Stomach (tissue), 4 donors: ENCODE measurements around the gene L3MBTL1.

Experiments
- CTCF ChIP-seq, 7 experiments: fragments of 450-650 bp in 4 of 7; fragments of 200-600 bp in 3 of 7; sonication (generic) in 3 of 7; IDR thresholded peaks; one replicate each; pipeline ENCODE4 v1.5.1; 2016 to 2019; ENCODE audit warnings: antibody characterized with exemption in 7 of 7, control low read depth in 2 of 7, mild to moderate bottlenecking in 1 of 7
- EP300 ChIP-seq: sonication (generic); formaldehyde crosslinking; IDR thresholded peaks from one replicate; pipeline ENCODE4 v1.6.1; 2017; ENCODE audit warnings: antibody characterized with exemption
- POLR2A ChIP-seq, 4 donors: fragments of 450-650 bp; IDR thresholded peaks; one replicate each; pipeline ENCODE4 v1.6.1; 2016; ENCODE audit warnings: antibody characterized with exemption in 4 of 4, control low read depth in 2 of 4, mild to moderate bottlenecking in 1 of 4, moderate library complexity in 1 of 4
- POLR2AphosphoS5 ChIP-seq, 3 donors: sonication (generic); formaldehyde crosslinking; IDR thresholded peaks; one replicate each; pipeline ENCODE4 v1.6.1; 2016; ENCODE audit warnings: antibody characterized with exemption in 3 of 3

DNA sequence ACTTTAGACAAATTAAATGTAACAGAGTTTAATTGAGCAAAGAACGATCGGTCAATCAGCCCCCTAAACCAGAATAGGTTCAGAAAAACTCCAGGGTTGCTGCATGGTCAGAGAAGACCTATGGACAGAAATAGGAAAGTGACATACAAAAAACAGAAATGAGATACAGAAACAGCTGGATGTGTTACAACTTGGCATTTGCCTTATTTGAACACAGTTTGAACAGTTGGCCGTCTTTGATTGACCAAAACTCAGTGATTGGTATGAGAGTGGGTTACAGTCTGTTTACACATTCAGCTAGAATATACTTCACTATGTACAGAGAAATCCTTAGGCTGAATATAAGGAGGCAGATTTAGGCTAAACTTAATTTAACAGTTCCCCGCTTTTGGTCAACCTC is 29.9 kb upstream of the L3MBTL1 start:
- TF ChIP-seq CTCF (IDR thresholded peaks at IDR 0.05), result no peak
- no peak for TF ChIP-seq POLR2A (IDR thresholded peaks at IDR 0.05)
- TF ChIP-seq EP300, result no peak
- no peak for TF ChIP-seq POLR2AphosphoS5 (IDR thresholded peaks at IDR 0.05)
